Common myeloid progenitor, CD34-positive (primary cell): ENCODE results near the gene FEZF2. TPM values are rescaled to one million over a fixed set of nuclear protein-coding genes. Genes with fewer than 3 reads are reported as not detected.

Experiments used
- CTCF ChIA-PET: fragments of 350-600 bp; sonication (Branson Sonifier 250); formaldehyde crosslinking; loops from one replicate; lab custom pipeline; 2021; ENCODE audit warnings: antibody characterized with exemption; lab: Charles Lee
- POLR2A ChIA-PET: fragments of 350-600 bp; sonication (Branson Sonifier 250); formaldehyde crosslinking; loops from one replicate; lab custom pipeline; 2021; ENCODE audit warnings: antibody characterized with exemption; lab: Charles Lee
- DNase-seq, 3 donors: peaks; one replicate each; pipeline versions ENCODE4 v3.0.0 to v3.0.0-alpha.2; 2013
- H3K27ac ChIP-seq, 2 experiments: 1 replicate in 1 of 2; 2 replicates in 1 of 2; pipeline ENCODE4 v1.7.0; 2013; ENCODE audit warnings: inconsistent platforms in 2 of 2, low read length in 2 of 2, mild to moderate bottlenecking in 2 of 2, low read depth in 1 of 2, moderate library complexity in 1 of 2; ENCODE audit not compliant: severe bottlenecking in 2 of 2, insufficient read depth in 1 of 2, poor library complexity in 1 of 2
- H3K27me3 ChIP-seq, 5 experiments: replicated peaks in 2 of 5; 1 replicate in 3 of 5; 2 replicates in 2 of 5; pipeline versions ENCODE4 v1.6.1 to v1.7.0; 2013; ENCODE audit warnings: low read length in 4 of 5, mild to moderate bottlenecking in 2 of 5, moderate library complexity in 2 of 5, inconsistent platforms in 1 of 5; ENCODE audit not compliant: insufficient read depth in 5 of 5, control insufficient read depth in 4 of 5
- H3K36me3 ChIP-seq, 4 experiments: 1 replicate in 2 of 4; 2 replicates in 2 of 4; pipeline versions ENCODE4 v1.6.1 to v1.7.0; 2013; ENCODE audit warnings: low read length in 3 of 4, control low read depth in 1 of 4, mild to moderate bottlenecking in 1 of 4; ENCODE audit not compliant: control insufficient read depth in 4 of 4, insufficient read depth in 4 of 4
- H3K4me1 ChIP-seq, 4 experiments: 1 replicate in 3 of 4; 2 replicates in 1 of 4; pipeline versions ENCODE4 v1.6.1 to v1.7.1; 2013; ENCODE audit warnings: low read length in 3 of 4, mild to moderate bottlenecking in 3 of 4, control low read depth in 1 of 4, inconsistent platforms in 1 of 4, moderate library complexity in 1 of 4; ENCODE audit not compliant: control insufficient read depth in 4 of 4, insufficient read depth in 4 of 4; ENCODE audit errors: control extremely low read depth in 1 of 4
- H3K4me3 ChIP-seq, 7 experiments: 1 replicate in 4 of 7; 2 replicates in 3 of 7; pipeline versions ENCODE4 v1.5.1 to v1.7.0; 2013; ENCODE audit warnings: mild to moderate bottlenecking in 7 of 7, low read length in 6 of 7, moderate library complexity in 6 of 7, inconsistent platforms in 2 of 7, low read depth in 2 of 7, control low read depth in 1 of 7; ENCODE audit not compliant: insufficient read depth in 4 of 7, control insufficient read depth in 1 of 7; ENCODE audit errors: extremely low read depth in 1 of 7
- H3K9me3 ChIP-seq, 5 experiments: 1 replicate in 4 of 5; 2 replicates in 1 of 5; pipeline versions ENCODE4 v1.6.1 to v1.7.1; 2013; ENCODE audit warnings: low read length in 4 of 5, mild to moderate bottlenecking in 2 of 5, inconsistent platforms in 1 of 5, low read depth in 1 of 5, moderate library complexity in 1 of 5; ENCODE audit not compliant: control insufficient read depth in 4 of 5, insufficient read depth in 2 of 5; ENCODE audit errors: control extremely low read depth in 1 of 5
- WGBS: methylation state at CpG from one replicate; pipeline ENCODE4 v1.1.5; 2013; ENCODE audit not compliant: insufficient coverage; 5-methylcytosine and 5-hydroxymethylcytosine counted together
- polyA plus RNA-seq: library from polyadenylated mRNA; unstranded; fragments of 120-200 nt; gene quantifications from one replicate; pipeline ENCODE4 v1.2.1, GENCODE V29; 2013

The FEZF2 gene
- polyA plus RNA-seq = not detected

DNA sequence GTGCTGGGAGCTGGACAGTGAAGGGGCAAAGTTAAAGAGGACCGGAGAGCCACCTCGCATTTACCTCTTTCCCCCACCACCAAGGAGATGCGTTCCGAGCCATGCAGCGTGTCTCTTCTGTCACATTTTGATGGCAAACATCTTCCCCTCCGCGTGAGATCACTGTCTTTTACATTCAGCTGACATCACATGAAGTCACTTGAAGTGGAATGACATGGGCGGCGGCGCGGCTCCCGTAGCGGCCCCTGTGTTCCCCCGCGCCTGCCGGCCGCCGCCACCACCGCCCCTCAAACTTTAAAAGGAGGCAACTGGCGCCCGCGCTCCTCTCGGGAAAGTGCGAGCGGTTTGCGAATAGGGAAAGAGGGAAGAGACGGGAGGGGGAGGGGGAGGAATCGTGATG lies at the start of gene FEZF2:
TSS of gene FEZF2 (minus strand) at position 336 of the 400 bp plus-strand sequence. CDS start 682 bp downstream, outside the sequence.
- H3K9me3 ChIP-seq = peaks cover 0 to 2% (median 0%) of the 10 kb centered on the region in 5 experiments
- no peaks in the 10 kb centered on the region for H3K36me3 ChIP-seq
- H3K4me3 ChIP-seq = peak within 1 kb of the TSS in 4 of 7 experiments; percentile 22 to 37 (median 32)
- DNase-seq = no peak
- POLR2A ChIA-PET = no interaction called here
- WGBS = 8% methylated on average over 8 of the region's 28 CpGs
- H3K27me3 ChIP-seq = peaks cover 6 to 100% (median 51%) of the 10 kb centered on the region in 5 experiments
- peaks cover 0 to 36% (median 14%) of the 10 kb centered on the region in 4 experiments for H3K4me1 ChIP-seq
- CTCF ChIA-PET = no interaction called here
- no peak within 1 kb of the TSS for H3K27ac ChIP-seq

DNA sequence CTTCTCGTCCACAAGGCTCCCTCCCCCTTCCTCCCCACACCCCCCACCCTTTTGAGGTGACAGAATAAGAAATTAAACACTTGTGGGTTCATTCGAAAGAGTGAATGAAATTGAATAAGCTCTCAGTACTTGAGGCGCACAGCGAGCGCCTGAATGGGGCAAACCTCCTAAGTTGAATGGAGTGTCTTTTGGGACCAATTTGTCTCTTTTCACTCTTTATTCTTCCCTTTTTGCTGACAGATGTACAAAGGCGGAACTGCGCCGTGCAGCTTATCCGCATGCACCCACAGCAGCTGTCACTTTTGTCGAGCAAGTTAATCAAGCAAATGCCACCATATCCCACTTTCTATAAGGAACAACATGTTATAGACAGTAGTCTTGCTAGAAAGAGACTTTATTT lies 47.9 kb upstream of the FEZF2 start:
- no peaks in the 10 kb centered on the region for H3K9me3 ChIP-seq
- H3K36me3 ChIP-seq = no peaks in the 10 kb centered on the region
- POLR2A ChIA-PET = no interaction called here
- WGBS = 94% methylated on average over 8 of the region's 10 CpGs
- H3K4me1 ChIP-seq = no peaks in the 10 kb centered on the region
- DNase-seq = no peak
- CTCF ChIA-PET = interaction anchor here (1.0 kb wide), 1 partner anchor 57 kb away, joined by 3 read pairs; no protein-coding TSS in a partner anchor
- peaks cover 0 to 2% (median 0%) of the 10 kb centered on the region in 5 experiments for H3K27me3 ChIP-seq
- H3K4me3 ChIP-seq = no peak overlapping the region
- H3K27ac ChIP-seq = no peak overlapping the region

DNA sequence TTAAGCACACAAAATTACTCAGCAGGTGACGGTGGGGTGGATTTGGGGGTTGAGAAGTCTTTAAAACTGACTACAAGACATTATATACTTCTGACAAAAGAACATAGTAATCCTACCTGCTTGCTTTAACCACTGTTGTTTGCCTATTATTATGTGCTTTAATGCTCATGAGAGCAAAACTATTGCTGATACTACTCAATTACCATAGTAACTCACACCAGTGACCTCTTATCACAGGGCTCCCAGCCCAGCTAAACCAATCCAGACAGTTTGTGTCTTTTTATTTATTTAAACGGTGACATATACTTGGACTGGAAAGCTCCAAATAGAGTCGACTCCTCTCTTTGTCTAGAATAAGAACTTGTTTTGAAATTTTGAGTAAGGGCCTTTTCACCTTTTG lies 42.8 kb upstream of the FEZF2 start:
- Histone ChIP-seq H3K4me1 (no peaks in the 10 kb centered on the region), H3K4me3 (no peak overlapping the region), H3K36me3 (no peaks in the 10 kb centered on the region), H3K27me3 (peaks cover 0 to 5% (median 3%) of the 10 kb centered on the region in 5 experiments), H3K27ac (no peak overlapping the region), H3K9me3 (peaks cover 0 to 3% (median 0%) of the 10 kb centered on the region in 5 experiments)
- no peak for DNase-seq
- CTCF ChIA-PET = no interaction called here
- 67% methylated on average over 1 of the region's 3 CpGs for WGBS
- POLR2A ChIA-PET = no interaction called here

DNA sequence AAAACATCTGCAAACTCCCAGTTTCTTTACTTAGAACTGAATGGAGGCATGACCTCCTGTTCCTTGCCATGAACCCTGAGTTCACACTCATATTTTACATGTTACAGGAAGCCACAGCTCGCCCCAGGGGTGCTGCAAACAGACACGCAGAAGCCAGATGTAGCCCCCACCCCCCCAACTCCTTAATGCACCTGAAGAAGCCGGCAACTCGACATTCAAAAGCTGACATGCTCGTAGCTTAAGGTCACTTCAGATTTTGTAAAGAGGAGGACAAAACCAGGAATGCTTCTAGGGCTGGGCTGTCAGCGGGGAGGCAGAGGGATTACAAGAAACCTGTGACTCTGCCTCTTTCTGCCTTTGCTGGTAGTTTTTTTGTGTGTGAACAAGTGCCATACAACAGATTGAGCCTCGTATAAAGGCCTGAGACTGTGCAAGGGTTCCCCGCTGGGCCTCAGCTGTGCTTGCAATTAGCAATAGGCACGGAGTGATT lies 42.0 kb upstream of the FEZF2 start:
- H3K9me3 ChIP-seq = peaks cover 0 to 3% (median 0%) of the 10 kb centered on the region in 5 experiments
- no peak overlapping the region for H3K27ac ChIP-seq
- WGBS = 74% methylated on average over 3 of the region's 9 CpGs
- ChIA-PET POLR2A (no interaction called here), CTCF (no interaction called here)
- H3K4me1 ChIP-seq = no peaks in the 10 kb centered on the region
- peaks cover 0 to 7% (median 4%) of the 10 kb centered on the region in 5 experiments for H3K27me3 ChIP-seq
- no peak for DNase-seq
- H3K36me3 ChIP-seq = no peaks in the 10 kb centered on the region
- no peak overlapping the region for H3K4me3 ChIP-seq

DNA sequence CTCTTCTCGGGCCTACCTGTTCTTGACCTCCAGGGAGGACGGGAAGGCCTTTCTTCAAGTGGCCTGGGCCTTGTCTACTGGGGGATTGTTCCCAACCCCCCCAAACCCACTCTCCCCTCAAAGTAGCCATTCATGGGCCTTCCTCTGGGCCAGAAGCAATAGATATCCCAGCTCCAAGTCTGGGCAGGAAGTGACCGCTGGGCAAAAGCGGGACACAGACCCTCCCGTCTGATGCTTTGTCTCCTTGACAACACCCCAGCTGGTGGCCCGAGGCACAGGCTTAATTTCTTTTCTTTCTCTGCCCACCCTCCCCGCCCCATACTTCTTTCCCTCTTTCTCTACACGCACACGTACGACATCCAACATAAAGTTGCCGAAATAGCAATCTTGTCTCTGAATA lies 41.4 kb upstream of the FEZF2 start:
- CTCF ChIA-PET = no interaction called here
- Histone ChIP-seq H3K27me3 (peaks cover 0 to 7% (median 3%) of the 10 kb centered on the region in 5 experiments), H3K27ac (no peak overlapping the region), H3K9me3 (peaks cover 0 to 3% (median 0%) of the 10 kb centered on the region in 5 experiments), H3K36me3 (no peaks in the 10 kb centered on the region), H3K4me3 (no peak overlapping the region), H3K4me1 (no peaks in the 10 kb centered on the region)
- WGBS = 90% methylated on average over 4 of the region's 11 CpGs
- DNase-seq = no peak
- POLR2A ChIA-PET = no interaction called here

DNA sequence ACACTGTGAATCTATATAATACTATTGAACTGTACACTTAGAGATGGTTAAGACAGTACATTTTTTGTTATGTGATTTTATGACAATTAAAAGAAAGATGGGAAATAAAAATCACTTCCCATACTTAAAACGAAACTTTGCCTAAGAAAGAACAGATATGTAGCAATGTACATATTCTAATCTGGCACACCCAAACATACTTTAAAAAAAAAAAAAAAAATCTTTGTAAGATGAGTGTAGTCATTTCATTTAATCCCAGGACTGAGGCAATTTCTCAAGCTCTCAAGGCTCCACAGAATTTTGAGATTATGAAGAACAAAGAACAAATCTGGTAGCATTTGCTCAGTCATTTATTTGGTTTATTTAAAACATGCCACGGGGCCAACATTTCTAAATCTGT lies 40.3 kb upstream of the FEZF2 start:
- H3K36me3 ChIP-seq = no peaks in the 10 kb centered on the region
- peaks cover 0 to 3% (median 0%) of the 10 kb centered on the region in 5 experiments for H3K9me3 ChIP-seq
- peaks cover 0 to 7% (median 4%) of the 10 kb centered on the region in 5 experiments for H3K27me3 ChIP-seq
- WGBS = 100% methylated on average over 1 of the region's 2 CpGs
- DNase-seq = no peak
- no peak overlapping the region for H3K4me3 ChIP-seq
- no peak overlapping the region for H3K27ac ChIP-seq
- no peaks in the 10 kb centered on the region for H3K4me1 ChIP-seq
- POLR2A ChIA-PET = no interaction called here
- CTCF ChIA-PET = interaction anchor here (0.6 to 1.0 kb wide), 2 partner anchors 41 to 127 kb away, joined by 3 to 5 read pairs; no protein-coding TSS in a partner anchor

DNA sequence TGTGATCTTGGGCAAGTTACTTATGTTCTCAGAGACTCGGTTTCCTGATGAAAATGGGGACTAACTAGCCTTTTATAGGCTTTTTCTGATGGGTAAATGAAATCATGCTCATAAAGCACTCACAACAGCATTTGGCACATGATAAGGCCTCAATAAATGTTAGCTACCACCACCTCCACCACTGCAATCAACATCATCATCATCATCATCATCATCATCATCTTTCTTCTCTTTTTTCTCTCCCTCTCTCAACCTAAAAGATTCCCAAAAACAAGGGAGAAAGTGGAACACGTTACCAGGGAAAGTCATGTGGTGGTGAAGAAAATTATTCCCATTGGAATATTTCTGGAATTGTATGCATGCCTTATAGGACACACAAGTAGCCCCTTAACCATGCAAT lies 33.6 kb upstream of the FEZF2 start:
- Histone ChIP-seq H3K4me3 (no peak overlapping the region), H3K27me3 (peaks cover 2 to 10% (median 9%) of the 10 kb centered on the region in 5 experiments), H3K9me3 (peaks cover 0 to 1% (median 0%) of the 10 kb centered on the region in 5 experiments), H3K27ac (no peak overlapping the region), H3K36me3 (no peaks in the 10 kb centered on the region), H3K4me1 (no peaks in the 10 kb centered on the region)
- ChIA-PET POLR2A (no interaction called here), CTCF (no interaction called here)
- DNase-seq = no peak
- WGBS = 80% methylated on average over 1 of the region's 2 CpGs
